Esophagus (tissue), 2 donors: ENCODE measurements around the gene ATF4. TPM values are rescaled to one million over a fixed set of nuclear protein-coding genes. Genes with fewer than 3 reads are reported as not detected.

Source experiments
- H3K27ac ChIP-seq, 2 donors: one replicate each; pipeline ENCODE4 v1.5.1; 2013; ENCODE audit warnings: low read depth in 2 of 2, mild to moderate bottlenecking in 2 of 2, inconsistent platforms in 1 of 2, low read length in 1 of 2, moderate library complexity in 1 of 2
- H3K27me3 ChIP-seq, 2 donors: one replicate each; pipeline ENCODE4 v1.6.1; 2013; ENCODE audit warnings: low read length in 2 of 2, control low read depth in 1 of 2, mild to moderate bottlenecking in 1 of 2; ENCODE audit not compliant: insufficient read depth in 2 of 2, control insufficient read depth in 1 of 2
- H3K36me3 ChIP-seq, 2 donors: one replicate each; pipeline ENCODE4 v1.6.1; 2013; ENCODE audit warnings: low read length in 1 of 2; ENCODE audit not compliant: control insufficient read depth in 2 of 2, insufficient read depth in 2 of 2
- H3K4me1 ChIP-seq, 2 donors: one replicate each; pipeline ENCODE4 v1.6.1; 2013; ENCODE audit warnings: low read length in 1 of 2; ENCODE audit not compliant: control insufficient read depth in 2 of 2, insufficient read depth in 2 of 2
- H3K4me3 ChIP-seq, 2 donors: one replicate each; pipeline ENCODE4 v1.5.1; 2013; ENCODE audit warnings: low read length in 2 of 2, mild to moderate bottlenecking in 2 of 2, low read depth in 1 of 2, moderate library complexity in 1 of 2
- H3K9me3 ChIP-seq, 2 donors: one replicate each; pipeline ENCODE4 v1.6.1; 2013; ENCODE audit warnings: mild to moderate bottlenecking in 2 of 2, low read depth in 1 of 2, low read length in 1 of 2, moderate library complexity in 1 of 2; ENCODE audit not compliant: control insufficient read depth in 2 of 2, insufficient read depth in 1 of 2
- WGBS, 2 donors: extraction: QIAGEN DNeasy Blood & Tissue Kit; methylation state at CpG; one replicate each; pipeline ENCODE4 v1.1.7; 2013; 5-methylcytosine and 5-hydroxymethylcytosine counted together
- polyA plus RNA-seq, 2 donors: library from polyadenylated mRNA; stranded (reverse); fragments of 200-250 nt; gene quantifications; one replicate each; pipeline ENCODE4 v1.2.3, GENCODE V29; 2013
- donor health status: healthy with polysubstance abuse.
- donor health status: Bipolar disorder and iron deficiency.

ATF4 gene
- polyA plus RNA-seq, 2 donors, result 432 to 522 TPM

GRCh38 chr22:39477542-39477941 lies 42.8 kb upstream of the ATF4 start:
- Histone ChIP-seq H3K9me3 (no peaks in the 10 kb centered on the region), H3K27me3 (no peaks in the 10 kb centered on the region), H3K4me3 (no peak overlapping the region), H3K36me3 (no peaks in the 10 kb centered on the region), H3K27ac (no peak overlapping the region), H3K4me1 (peaks cover 0 to 11% of the 10 kb centered on the region in 2 donors)
- WGBS, 2 donors, result 91 to 92% methylated on average over 9 of the region's 9 CpGs

DNA sequence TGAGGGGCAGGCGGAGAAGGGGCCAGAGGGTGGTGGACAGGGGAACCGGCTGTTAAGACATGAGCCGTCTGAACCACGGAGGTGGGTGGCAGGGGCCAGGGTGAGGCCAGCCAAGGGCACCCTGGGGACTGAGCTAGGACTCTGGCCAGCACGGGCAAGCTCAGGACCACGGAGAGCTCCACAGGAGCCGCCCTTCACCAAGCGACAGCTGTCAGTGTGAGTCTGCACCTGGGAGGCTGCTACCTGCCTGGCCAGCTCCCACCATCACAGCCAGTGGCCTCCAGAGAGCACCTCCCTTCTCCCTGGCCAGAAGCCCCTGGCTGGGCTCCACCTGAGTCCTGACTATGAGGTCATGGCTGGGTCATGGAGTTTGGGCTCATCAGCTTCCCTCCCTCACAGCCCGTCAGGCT lies 41.9 kb upstream of the ATF4 start:
- Histone ChIP-seq H3K9me3 (no peaks in the 10 kb centered on the region), H3K36me3 (no peaks in the 10 kb centered on the region), H3K4me1 (peaks cover 0 to 5% of the 10 kb centered on the region in 2 donors), H3K27me3 (no peaks in the 10 kb centered on the region), H3K27ac (no peak overlapping the region), H3K4me3 (no peak overlapping the region)
- 55 to 70% methylated on average over 9 of the region's 9 CpGs for WGBS, 2 donors

- no peak overlapping the region for H3K4me3 ChIP-seq
- 68 to 76% methylated on average over 3 of the region's 3 CpGs for WGBS, 2 donors
- no peak overlapping the region for H3K27ac ChIP-seq
- no peaks in the 10 kb centered on the region for H3K36me3 ChIP-seq
- no peaks in the 10 kb centered on the region for H3K27me3 ChIP-seq
- H3K4me1 ChIP-seq, result peaks cover 0 to 5% of the 10 kb centered on the region in 2 donors
- no peaks in the 10 kb centered on the region for H3K9me3 ChIP-seq
These were observed 41.1 kb upstream of the ATF4 start for GRCh38 chr22:39479254-39479653.

DNA sequence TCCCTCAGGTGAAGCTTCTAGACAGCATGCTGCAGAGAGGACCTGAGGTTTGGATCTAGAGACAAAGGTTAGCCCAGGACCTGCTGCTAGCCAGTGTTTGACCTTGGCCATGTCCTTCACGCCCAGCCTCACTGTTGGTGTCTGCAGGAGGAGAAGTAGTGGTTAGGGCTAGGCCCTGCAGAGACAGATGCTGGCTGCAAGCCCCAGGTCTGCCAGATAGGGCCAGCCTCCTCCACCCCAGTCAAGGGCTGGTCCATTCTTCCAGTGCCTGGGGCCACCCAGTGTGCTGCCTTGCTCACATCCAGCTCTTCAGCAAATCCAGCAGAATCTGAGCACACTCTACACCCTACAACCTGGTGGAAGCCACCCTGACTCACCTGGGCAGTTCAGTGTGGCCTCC lies 39.8 kb upstream of the ATF4 start:
- H3K36me3 ChIP-seq, result no peaks in the 10 kb centered on the region
- H3K27ac ChIP-seq, result no peak overlapping the region
- no peaks in the 10 kb centered on the region for H3K9me3 ChIP-seq
- no peak overlapping the region for H3K4me3 ChIP-seq
- H3K27me3 ChIP-seq, result no peaks in the 10 kb centered on the region
- H3K4me1 ChIP-seq, result peaks cover 0 to 5% of the 10 kb centered on the region in 2 donors
- 75 to 85% methylated on average over 1 of the region's 1 CpG for WGBS, 2 donors

DNA sequence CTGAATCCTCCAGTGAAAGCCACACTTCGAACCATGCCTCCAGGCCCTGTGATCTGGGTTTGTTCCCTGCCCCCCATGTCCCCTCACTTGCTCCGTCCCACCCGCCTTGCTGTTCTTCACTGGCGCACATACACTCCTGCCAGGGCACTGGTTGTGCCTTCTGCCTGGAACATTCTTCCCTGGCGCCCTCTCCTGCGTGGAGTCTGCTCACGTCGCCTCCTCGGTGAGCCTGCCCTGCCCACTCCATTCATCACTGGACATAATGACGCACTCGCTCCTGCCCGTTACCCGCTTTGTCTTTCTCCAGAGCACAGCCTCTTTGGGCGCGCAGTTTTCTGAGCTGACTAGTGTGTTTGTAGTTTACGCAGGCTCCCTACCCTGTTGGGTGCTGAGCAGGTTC lies 39.3 kb upstream of the ATF4 start:
- Histone ChIP-seq H3K9me3 (no peaks in the 10 kb centered on the region), H3K4me1 (peaks cover 0 to 5% of the 10 kb centered on the region in 2 donors), H3K36me3 (no peaks in the 10 kb centered on the region), H3K4me3 (no peak overlapping the region), H3K27me3 (no peaks in the 10 kb centered on the region), H3K27ac (no peak overlapping the region)
- whole genome bisulfite sequencing, 2 donors, result 91 to 93% methylated on average over 16 of the region's 16 CpGs

- Histone ChIP-seq H3K27me3 (no peaks in the 10 kb centered on the region), H3K4me3 (no peak overlapping the region), H3K9me3 (no peaks in the 10 kb centered on the region), H3K4me1 (peaks cover 0 to 5% of the 10 kb centered on the region in 2 donors), H3K27ac (no peak overlapping the region), H3K36me3 (no peaks in the 10 kb centered on the region)
- WGBS, 2 donors, result 91 to 93% methylated on average over 5 of the region's 5 CpGs
These were observed 38.8 kb upstream of the ATF4 start for GRCh38 chr22:39481595-39481994.

DNA sequence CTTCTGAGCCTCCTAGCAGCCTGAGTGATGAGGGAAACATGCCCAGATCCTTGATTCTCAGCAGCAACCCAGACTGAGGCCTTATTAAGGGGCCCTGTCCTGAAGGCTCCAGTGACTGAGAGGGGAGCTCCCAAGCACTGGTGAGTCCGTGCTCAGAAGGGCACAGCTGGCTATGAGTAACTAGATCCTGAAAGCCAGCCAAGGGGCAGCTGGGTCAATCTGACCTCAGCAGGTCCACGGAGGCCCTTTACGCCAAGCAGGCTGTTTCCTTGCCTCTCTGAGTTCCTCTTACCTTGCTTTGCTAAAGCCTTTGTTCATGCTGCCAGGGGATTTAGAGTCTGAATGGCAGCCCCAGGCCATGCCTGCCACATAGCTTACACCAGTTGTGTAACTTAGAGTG lies 37.6 kb upstream of the ATF4 start:
- Histone ChIP-seq H3K4me1 (peaks cover 0 to 5% of the 10 kb centered on the region in 2 donors), H3K9me3 (no peaks in the 10 kb centered on the region), H3K27me3 (no peaks in the 10 kb centered on the region), H3K36me3 (no peaks in the 10 kb centered on the region), H3K27ac (no peak overlapping the region), H3K4me3 (no peak overlapping the region)
- WGBS, 2 donors, result 45 to 62% methylated on average over 3 of the region's 3 CpGs

DNA sequence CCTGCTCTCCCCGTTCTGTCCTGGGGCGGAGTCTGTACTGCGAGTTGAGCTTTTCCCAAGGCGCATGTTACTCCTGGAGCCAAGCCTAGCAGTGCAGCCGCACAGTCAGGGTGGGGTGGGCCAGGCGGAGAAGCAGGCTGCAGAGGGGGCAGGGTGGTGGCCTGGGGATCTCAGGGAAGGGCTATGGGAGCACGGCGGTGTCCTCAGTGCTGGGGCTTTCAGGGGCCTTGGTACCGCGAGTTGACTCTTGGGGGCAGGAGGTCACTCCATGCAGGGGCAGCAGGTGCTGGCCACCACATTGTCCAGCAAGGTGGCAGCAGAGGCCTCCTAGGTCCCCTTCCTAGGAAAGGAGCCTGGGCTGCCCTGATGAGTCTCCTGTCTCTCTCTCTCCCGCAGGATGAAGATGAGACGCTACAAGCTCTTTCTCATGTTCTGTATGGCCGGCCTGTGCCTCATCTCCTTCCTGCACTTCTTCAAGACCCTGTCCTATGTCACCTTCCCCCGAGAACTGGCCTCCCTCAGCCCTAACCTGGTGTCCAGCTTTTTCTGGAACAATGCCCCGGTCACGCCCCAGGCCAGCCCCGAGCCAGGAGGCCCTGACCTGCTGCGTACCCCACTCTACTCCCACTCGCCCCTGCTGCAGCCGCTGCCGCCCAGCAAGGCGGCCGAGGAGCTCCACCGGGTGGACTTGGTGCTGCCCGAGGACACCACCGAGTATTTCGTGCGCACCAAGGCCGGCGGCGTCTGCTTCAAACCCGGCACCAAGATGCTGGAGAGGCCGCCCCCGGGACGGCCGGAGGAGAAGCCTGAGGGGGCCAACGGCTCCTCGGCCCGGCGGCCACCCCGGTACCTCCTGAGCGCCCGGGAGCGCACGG lies 33.2 kb upstream of the ATF4 start:
- no peak overlapping the region for H3K4me3 ChIP-seq
- H3K9me3 ChIP-seq, result no peaks in the 10 kb centered on the region
- 81 to 85% methylated on average over 40 to 45 of the region's 45 CpGs for WGBS, 2 donors
- H3K36me3 ChIP-seq, result no peaks in the 10 kb centered on the region
- H3K4me1 ChIP-seq, result peaks cover 0 to 7% of the 10 kb centered on the region in 2 donors
- H3K27ac ChIP-seq, result no peak overlapping the region
- no peaks in the 10 kb centered on the region for H3K27me3 ChIP-seq

GRCh38 chr22:39487826-39488520 lies 32.4 kb upstream of the ATF4 start:
- H3K36me3 ChIP-seq, result no peaks in the 10 kb centered on the region

More at GRCh38 chr22:39487826-39488520, 32.4 kb upstream of the ATF4 start:
- 95% methylated on average over 70 of the region's 70 CpGs for WGBS, 2 donors
- H3K9me3 ChIP-seq, result no peaks in the 10 kb centered on the region
- no peaks in the 10 kb centered on the region for H3K27me3 ChIP-seq
- H3K27ac ChIP-seq, result no peak overlapping the region
- H3K4me3 ChIP-seq, result no peak overlapping the region
- H3K4me1 ChIP-seq, result peaks cover 0 to 7% of the 10 kb centered on the region in 2 donors
